GM12891 (cell line): ENCODE measurements around the gene CNOT3.

ENCODE experiments used
- POLR2A ChIP-seq: IDR thresholded peaks from 2 replicates; pipeline ENCODE4 v1.6.1; 2011; ENCODE audit warnings: low read depth, low read length, control low read depth
- POLR2AphosphoS5 ChIP-seq: IDR thresholded peaks from 2 replicates; pipeline ENCODE4 v1.6.1; 2011; ENCODE audit warnings: low read depth, low read length, control low read depth
- TAF1 ChIP-seq: IDR thresholded peaks from 2 replicates; pipeline ENCODE4 v1.6.1; 2011; ENCODE audit warnings: low read depth, low read length, control low read depth

DNA sequence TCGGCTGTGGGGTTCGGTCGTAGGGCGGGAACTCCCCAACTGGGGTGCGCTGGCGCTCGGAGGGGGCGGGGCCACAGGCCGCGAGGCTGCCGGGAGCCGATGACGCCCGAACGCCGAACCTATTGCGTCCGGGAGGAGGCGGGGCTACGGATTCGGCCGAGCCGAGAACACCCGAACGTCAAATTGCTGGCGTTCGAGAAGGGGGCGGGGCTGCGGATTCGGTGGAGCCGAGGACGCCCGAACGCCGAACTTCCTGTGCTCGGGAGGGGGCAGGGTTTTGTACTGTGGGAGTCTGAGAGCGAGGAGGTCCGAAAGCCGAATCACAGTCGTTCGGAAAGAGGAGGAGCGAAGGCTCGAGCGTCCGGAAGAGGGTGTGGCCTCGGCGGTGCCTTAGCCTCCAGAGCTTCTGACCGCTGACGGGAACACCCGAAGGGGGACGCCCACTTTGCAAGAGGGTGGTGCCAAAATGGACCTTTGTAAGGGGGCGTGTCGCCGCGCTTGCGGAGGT is 53.0 kb downstream of the CNOT3 start:
- TF ChIP-seq POLR2AphosphoS5: no peak
- no peak; the same call in 1 of the 2 replicates for TF ChIP-seq POLR2A
- TF ChIP-seq TAF1: no peak
